ENCODE data around the gene MAP2K2.

The MAP2K2 gene

DNA sequence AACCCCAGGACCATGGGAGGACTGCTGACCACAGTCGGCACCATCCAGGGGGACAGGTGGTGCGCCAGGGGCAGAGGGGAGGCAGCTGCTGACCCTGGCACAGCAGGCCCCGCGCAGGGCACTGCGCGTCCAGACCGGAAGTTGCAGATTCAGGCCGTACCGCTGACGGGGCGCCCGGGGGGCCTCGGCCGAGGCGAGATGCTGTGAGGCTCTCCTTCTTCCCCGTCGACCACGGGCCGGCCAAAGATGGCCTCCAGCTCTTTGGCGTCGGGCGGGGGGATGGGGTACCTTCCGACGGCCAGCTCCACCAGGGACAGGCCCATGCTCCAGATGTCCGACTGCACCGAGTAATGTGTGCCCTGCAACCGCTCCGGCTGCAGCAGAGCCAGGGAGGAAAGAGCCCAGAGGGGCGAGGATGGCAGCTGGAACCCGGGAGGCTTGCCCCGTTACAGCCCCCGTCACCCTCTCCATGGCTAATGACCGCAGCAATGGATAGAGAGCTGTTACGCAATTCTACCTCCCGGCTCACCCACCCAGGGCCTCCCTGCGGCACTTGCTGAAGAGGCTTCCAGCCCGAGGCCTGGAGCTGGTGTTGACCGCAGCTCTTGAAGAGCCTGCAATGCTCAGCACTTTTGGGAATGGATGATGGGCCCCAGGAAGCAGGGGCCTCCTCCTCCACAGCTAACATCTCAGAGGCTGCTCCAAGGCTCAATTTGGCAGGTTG is 24.7 kb downstream of the MAP2K2 start:
- DNase-seq, result no peak

- DNase-seq, result no peak
These were observed 25.4 kb downstream of the MAP2K2 start for GRCh38 chr19:4098493-4098892.

- no peak for DNase-seq
These were observed 26.4 kb downstream of the MAP2K2 start for GRCh38 chr19:4097501-4097900.

DNA sequence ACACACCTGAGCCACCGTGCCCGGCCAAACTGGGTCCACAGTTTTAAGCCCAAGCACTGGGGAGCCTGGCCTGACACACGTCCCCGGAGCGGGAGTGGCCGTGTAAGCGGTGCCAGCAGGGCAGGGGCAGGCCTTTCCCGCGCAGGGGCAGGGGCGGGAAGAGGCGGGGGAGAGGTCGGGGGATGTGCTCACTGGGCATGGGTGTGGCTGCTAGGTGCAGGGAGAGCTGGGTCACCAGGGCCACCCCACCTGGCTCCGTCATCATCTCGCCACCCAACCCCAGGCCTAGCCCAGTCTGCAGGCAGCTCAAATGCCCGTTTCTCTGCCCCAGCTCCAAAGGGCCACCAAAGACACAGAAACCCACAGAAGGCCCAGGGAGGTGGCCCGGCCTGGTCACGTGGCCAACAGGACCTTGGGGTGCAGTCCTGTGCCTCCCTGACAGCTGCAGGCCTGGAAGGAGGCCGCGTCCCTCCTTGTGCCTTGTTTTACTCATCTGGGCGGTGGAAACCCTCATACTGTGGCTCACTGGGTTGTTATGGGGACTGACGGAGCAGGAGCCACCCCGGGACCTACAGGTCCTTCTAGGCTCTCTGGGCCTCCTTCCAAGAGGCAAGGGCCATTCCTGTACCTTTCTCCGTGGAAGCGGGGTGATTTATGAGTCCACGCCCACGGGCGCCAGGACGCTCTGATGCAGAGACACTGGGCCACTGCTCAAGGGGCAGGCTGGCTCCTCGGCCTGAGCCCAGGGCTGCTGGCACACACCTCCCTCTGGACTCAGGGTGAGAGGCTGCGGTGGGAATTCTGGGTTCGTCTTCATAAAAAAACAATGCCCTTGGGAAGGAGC is 27.7 kb downstream of the MAP2K2 start:
- DNase-seq, result no peak

DNA sequence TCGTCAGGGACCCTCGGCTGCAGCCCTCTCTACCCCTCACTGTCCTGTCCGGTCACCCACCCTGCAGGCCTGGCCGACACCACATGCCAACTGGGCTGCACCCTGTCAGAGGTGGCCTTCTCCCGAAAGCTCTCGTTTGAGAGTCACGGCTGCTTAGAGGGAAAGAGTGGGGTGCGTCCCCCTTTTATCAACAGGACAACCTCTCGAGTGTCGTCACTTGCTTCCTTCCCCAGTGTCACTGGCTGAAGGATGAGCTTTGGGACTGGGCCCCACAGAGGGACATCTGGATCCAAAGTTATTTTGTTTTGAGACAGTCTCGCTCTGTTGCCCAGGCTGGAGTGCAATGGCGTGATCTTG is 28.5 kb downstream of the MAP2K2 start:
- DNase-seq, result no peak

- DNase-seq, result no peak
These were observed 29.0 kb downstream of the MAP2K2 start for GRCh38 chr19:4094761-4095487.

GRCh38 chr19:4094291-4094690 is 29.6 kb downstream of the MAP2K2 start:
- DNase-seq, result no peak

- DNase-seq, result no peak
These were observed 30.2 kb downstream of the MAP2K2 start for GRCh38 chr19:4093643-4094175.

- no peak for DNase-seq
These were observed 33.3 kb downstream of the MAP2K2 start for GRCh38 chr19:4090356-4091220.

DNA sequence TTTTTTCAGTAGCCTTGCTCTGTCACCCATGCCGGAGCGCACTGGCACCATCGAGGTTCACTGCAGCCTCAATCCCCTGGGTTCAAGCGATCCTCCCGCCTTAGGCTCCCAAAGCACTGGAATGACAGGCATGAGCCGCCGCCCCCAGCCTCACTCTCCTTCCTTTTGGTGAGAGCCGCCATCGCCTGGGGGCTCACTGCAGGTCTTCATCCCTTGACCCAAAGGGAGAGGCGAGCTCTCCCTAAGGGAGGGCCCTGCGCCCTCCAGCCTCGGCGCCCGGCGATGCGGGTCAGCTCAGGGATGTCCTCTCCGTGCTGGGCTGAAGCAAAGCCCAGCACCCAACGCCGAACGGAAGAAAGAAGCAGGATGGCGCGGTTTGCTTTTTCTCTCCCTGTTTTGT is 34.0 kb downstream of the MAP2K2 start:
- DNase-seq, result no peak

DNA sequence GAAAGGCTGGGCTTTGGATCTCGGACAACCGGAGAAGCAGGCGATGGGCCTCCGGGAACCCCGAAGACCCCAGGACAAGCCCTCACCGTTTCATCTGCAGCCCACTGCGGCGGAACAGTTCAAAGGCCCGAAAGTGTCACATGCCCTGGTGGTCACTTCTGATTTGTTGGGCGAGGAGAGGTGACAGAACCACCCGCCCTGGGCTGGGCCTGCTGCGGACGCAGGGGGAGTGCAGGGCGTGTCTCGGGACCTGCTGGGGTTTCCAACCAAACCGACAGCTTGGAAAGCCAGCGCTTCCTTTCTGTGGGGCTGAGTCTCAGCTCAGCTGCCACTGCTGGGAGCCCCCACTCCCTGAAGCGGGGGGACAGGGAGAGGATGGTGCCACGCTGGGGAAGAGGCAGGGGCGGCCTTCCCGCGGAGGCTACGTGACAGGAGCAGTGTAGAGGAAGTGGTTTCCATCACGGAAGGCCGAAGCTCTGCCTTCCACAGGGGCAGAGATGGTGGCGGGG is 34.5 kb downstream of the MAP2K2 start:
- no peak for DNase-seq

- no peak for DNase-seq
These were observed 34.9 kb downstream of the MAP2K2 start for GRCh38 chr19:4088975-4089374.

DNA sequence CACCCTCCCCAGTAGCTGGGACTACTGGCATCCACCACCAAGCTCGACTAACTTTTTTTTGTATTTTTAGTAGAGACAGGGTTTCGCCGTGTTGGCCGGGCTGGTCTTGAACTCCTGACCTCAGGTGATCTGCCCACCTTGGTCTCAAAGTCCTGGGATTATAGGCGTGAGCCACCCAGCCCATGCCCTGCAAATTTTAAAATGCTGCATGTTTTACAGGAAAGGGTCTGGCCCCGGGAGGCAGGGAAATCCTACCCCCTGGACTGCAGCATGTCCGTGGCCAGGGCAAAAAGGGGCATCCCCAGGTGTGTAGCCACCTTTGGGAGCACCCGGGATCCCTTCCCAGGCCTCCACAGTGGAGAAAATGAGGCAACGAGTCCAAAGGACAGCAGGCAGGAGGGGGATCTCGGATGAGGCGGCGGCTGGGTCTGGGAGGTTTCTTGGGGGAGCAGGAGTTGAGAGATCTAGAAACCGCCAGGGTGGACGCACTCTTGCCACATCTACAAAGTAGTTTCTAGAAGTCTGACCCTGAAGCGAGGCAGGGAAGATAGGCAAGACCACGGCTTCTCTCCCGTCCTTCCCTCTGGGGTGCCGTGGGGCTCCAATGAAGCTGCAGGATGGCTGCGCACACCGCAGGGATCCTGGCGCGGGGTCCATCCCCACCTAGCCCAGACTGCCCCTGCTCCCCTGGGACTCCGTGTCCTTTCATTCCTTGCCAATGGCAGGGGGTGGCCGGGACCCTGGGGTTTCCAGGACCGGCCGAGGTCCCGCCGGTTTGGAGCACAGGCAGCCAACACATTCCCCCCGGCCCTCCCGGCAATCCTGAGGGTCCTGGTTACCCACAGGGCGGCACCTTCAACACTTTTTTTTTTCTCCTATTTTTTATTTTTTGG is 35.9 kb downstream of the MAP2K2 start:
- no peak for DNase-seq

DNA sequence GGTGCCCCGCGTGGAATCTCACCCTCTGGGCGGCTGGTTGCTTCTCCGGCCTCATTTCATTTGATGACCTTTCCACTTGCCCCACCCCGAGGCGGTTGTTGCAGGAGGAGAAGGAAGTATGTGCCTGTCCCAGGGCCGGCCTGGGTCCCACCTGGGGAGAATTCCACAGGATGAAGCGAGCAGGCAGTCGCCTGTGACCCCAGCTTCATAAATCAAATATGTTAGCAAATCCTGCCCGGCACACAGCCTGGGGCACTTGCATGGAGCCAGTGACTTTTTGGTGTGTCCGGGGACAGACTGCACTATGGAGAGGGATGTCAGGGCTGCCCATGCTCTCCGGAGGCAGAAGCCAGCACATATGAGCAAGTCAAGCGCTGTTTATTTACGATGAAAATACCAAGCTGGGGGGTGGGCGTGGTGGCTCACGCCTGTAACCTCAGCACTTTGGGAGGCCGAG is 37.5 kb downstream of the MAP2K2 start:
- no peak for DNase-seq

GRCh38 chr19:4084547-4084877 is 39.4 kb downstream of the MAP2K2 start:
- DNase-seq, result no peak

DNA sequence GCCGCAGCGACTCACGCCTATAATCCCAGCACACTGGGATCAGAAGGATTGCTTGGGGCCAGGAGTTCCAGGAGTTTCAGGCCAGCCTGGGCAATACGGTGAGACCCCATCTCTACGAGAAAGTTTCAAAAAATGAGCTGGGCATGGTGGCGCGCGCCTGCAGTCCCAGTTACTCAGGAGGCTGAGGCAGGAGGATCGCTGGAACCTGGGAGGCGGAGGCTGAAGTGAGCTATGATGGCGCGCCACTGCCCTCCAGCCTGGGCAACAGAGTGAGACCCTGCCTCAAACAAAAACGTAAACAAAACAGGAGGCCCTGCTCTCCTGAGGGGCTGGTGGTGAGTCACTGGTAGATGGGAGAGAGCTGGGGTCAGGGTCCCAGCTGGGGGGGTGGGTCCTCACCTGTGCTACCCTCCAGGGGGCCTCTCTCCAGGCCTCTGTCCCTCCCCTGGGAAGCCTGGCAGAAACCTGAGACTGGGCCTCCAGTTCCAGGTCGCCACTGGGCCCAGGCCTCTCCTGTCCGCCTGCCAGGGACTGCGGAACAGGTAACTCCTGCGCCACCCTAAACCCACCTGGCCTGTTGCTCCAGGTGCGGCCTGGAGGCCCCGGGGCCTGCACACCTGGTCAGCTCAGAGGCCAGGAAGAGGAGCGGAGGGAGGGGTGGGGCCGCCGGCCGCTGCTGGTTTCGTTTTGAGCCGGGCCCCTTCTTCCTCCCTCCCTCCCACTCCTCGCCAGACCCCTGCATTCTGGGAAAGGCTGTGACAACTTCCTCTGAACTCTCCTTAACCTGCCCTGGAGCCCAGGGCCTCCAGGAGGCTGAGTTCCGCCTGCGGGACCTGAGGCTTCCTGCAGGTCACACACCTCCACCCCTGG is 40.0 kb downstream of the MAP2K2 start:
- no peak for DNase-seq

DNA sequence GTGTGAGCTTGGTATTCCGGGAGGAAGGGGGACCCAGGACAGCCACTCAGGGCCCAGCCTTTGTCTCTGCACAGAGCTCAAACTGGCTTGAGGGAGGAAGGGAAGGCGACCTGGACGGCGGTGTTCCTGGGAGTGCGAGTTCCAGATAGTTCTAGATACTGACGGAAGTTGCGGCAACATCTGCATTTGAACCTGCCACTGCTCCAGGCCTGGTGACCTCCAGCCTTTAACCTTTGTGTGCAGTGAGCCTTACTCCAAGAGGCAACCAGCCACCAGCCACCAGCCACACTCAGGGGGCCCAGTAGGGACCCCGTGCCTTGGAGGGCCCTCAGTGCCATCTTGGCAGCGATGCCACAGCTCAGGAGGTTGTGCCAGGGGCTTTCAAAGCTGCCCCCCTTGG is 41.8 kb downstream of the MAP2K2 start:
- no peak for DNase-seq

DNA sequence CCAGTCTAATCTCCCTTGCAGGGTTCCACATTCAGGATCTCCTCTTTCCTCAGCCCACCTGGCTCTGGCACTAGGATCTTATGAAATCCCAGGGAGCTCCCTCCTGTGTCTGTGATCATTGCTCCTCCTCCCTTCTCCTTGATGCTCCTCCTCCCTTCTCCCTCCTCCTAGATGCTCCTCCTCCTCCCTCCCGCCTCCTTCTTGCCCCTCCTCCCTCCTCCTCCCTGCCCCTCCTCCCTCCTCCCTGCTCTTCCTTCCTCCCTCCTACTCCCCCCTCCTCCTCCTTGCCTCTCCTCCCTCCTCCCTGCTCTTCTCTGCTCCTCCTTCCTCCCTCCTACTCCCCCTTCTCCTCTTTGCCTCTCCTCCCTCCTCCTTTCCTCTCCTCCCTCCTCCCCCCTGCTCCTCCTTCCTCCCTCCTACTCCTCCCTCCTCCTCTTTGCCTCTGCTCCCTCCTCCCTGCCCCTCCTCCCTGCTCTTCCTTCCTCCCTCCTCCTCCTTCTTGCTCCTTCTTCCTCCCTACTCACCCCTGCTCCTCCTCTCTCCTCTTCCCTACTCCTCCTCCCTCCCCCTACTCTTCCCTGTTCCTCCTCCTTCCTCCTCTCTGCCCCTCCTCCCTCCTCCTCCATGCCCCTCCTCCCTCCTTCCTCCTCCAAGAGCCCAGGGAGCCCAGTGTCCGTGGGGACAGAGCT is 42.3 kb downstream of the MAP2K2 start:
- no peak for DNase-seq

- DNase-seq, result no peak
These were observed 43.4 kb downstream of the MAP2K2 start for GRCh38 chr19:4080473-4080872.

Data from NCI-H1092 treated with DMSO at 0.1 percent for 48 hours (cell line).